MCF 10A (cell line): Measurements from ENCODE around the gene ZSCAN10. TPM values are rescaled to one million over a fixed set of nuclear protein-coding genes. Genes with fewer than 3 reads are reported as not detected.

Source experiments
- BruUV-seq: library from RNA; stranded (reverse); fragments of 400-500 nt; replicated peaks from 2 replicates; lab custom pipeline; 2021; lab: Mats Ljungman, UMichigan
- CTCF ChIA-PET: fragments of 300-600 bp; sonication (Branson Sonifier 250); formaldehyde crosslinking; extraction: SDS; loops from one replicate; lab custom pipeline; 2021; ENCODE audit warnings: antibody characterized with exemption, inconsistent platforms; lab: Yijun Ruan, JAX
- POLR2A ChIA-PET: fragments of 300-600, 350-650 bp; sonication (Branson Sonifier 250); formaldehyde crosslinking; extraction: SDS; loops from one replicate; lab custom pipeline; 2020; ENCODE audit warnings: antibody characterized with exemption, inconsistent platforms; lab: Yijun Ruan, JAX
- DNase-seq: peaks from one replicate; pipeline ENCODE4 v3.0.0-alpha.2; 2018; ENCODE audit not compliant: unreplicated experiment
- H3K27ac Mint-ChIP-seq: one replicate; pipeline ENCODE4 v1.8.0; 2022; ENCODE audit warnings: mild to moderate bottlenecking, low read depth, mixed read lengths; ENCODE audit not compliant: unreplicated experiment
- H3K27me3 Mint-ChIP-seq: one replicate; pipeline ENCODE4 v1.8.0; 2022; ENCODE audit warnings: mixed read lengths; ENCODE audit not compliant: insufficient read depth, unreplicated experiment
- H3K36me3 Mint-ChIP-seq: one replicate; pipeline ENCODE4 v1.8.0; 2022; ENCODE audit warnings: mild to moderate bottlenecking, moderate library complexity, mixed read lengths; ENCODE audit not compliant: insufficient read depth, unreplicated experiment
- H3K4me1 Mint-ChIP-seq: one replicate; pipeline ENCODE4 v1.8.0; 2022; ENCODE audit warnings: mixed read lengths; ENCODE audit not compliant: insufficient read depth, unreplicated experiment
- H3K4me3 Mint-ChIP-seq: one replicate; pipeline ENCODE4 v1.8.0; 2022; ENCODE audit warnings: mild to moderate bottlenecking, moderate library complexity, mixed read lengths; ENCODE audit not compliant: unreplicated experiment
- H3K9me3 Mint-ChIP-seq: one replicate; pipeline ENCODE4 v1.8.0; 2022; ENCODE audit warnings: mixed read lengths; ENCODE audit not compliant: unreplicated experiment
- intact Hi-C: fragments of 100-400 bp; cut with micrococcal nuclease; formaldehyde crosslinking; loops from 2 replicates; pipeline ENCODE4 v1.14.1; 2022
- total RNA-seq: library from RNA; stranded (reverse); gene quantifications from 2 replicates; pipeline ENCODE4 v1.2.3, GENCODE V29; 2022
- TF ChIP-seq, protein P1 (sequence below): fragments of 200-600 bp; IDR thresholded peaks from one replicate; pipeline ENCODE4 v1.8.0; 2022; ENCODE audit warnings: antibody characterized with exemption, mild to moderate bottlenecking; ENCODE audit not compliant: unreplicated experiment

ZSCAN10 gene
- total RNA-seq, 1 experiment from 2014 or later: 0.49 TPM

DNA sequence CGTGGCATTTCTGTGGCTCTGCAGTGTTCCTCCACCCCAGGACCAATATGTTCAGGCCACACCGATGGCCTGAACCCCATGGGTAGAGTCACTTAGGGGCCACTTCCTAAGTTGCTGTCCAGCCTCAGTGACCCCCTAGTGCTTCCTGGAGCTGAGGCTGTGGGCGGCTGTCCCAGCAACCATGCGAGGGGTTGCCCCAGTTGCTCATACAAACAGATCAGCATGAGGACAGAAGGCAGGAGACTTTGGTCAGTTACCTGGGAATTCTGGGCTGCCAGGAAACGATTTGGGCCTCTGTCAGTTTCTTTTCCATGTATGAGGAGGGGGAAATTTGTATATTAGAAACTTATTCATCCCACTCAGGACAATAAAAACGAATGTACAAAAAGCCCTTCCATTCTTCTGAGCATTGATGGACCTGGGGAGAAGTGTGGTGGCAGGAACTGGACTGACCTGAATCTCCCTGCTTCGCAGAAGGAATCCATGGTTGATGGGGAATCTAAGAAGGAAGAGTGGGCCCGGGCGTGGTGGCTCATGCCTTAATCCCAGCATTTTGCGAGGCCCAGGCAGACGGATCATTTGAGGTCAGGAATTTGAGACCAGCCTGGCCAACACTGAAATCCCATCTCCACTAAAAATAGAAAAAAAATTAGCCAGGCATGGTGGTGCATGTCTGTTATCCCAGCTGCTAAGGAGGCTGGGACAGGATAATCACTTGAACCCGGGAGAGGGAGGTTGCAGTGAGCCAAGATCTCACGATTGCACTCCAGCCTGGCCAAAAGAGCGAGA lies 38.6 kb downstream of the ZSCAN10 start:
- no TSS peak for BruUV-seq
- H3K9me3 Mint-ChIP-seq: no peaks in the 10 kb centered on the region
- no peak overlapping the region for H3K4me3 Mint-ChIP-seq
- TF ChIP-seq, protein P1, sequence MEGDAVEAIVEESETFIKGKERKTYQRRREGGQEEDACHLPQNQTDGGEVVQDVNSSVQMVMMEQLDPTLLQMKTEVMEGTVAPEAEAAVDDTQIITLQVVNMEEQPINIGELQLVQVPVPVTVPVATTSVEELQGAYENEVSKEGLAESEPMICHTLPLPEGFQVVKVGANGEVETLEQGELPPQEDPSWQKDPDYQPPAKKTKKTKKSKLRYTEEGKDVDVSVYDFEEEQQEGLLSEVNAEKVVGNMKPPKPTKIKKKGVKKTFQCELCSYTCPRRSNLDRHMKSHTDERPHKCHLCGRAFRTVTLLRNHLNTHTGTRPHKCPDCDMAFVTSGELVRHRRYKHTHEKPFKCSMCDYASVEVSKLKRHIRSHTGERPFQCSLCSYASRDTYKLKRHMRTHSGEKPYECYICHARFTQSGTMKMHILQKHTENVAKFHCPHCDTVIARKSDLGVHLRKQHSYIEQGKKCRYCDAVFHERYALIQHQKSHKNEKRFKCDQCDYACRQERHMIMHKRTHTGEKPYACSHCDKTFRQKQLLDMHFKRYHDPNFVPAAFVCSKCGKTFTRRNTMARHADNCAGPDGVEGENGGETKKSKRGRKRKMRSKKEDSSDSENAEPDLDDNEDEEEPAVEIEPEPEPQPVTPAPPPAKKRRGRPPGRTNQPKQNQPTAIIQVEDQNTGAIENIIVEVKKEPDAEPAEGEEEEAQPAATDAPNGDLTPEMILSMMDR: no peak
- POLR2A ChIA-PET: interaction anchor here (0.7 to 3.1 kb wide), 5 partner anchors 10 to 74 kb away, joined by 3 to 47 read pairs (median 6); partner anchors contain the start of gene ZNF213
- H3K4me1 Mint-ChIP-seq: peaks cover 5% of the 10 kb centered on the region
- CTCF ChIA-PET: interaction anchor here (0.7 to 3.3 kb wide), 10 partner anchors 14 to 650 kb away, joined by 3 to 48 read pairs (median 7); no protein-coding TSS in a partner anchor
- no peak overlapping the region for H3K27ac Mint-ChIP-seq
- no peaks in the 10 kb centered on the region for H3K27me3 Mint-ChIP-seq
- intact Hi-C loops: loop anchor here (5.0 kb wide), 1 partner anchor 107 kb away; no protein-coding TSS in a partner anchor
- no peaks in the 10 kb centered on the region for H3K36me3 Mint-ChIP-seq
- DNase-seq: no peak

DNA sequence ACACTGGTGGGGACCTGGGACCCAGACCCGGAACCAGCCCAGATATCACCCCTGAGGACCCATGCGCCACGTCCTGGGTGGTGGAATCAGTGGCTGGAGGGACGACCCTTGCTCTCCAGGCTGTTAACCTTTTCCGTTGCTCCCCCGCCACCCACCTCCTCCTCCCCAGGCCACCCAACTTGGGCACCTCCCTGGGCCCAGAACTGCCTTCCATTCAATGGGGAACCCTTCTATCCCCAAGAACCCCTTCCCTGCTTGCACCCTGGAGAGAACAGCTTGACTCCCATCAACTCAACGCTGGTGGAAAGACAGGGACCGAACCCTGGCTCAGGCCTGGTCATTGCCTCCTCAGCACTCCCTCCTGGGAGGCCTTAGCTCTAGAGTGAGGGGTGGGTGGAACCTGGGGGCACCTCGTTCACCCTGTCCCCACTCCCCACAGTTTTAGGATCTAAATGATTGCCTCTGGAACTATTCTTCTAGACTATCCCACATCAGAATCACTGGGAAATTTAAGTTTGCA lies 39.3 kb downstream of the ZSCAN10 start:
- DNase-seq: no peak
- H3K4me3 Mint-ChIP-seq: peak overlapping the region; percentile 78
- no peaks in the 10 kb centered on the region for H3K4me1 Mint-ChIP-seq
- ChIA-PET CTCF (interaction anchor here (0.5 to 3.3 kb wide), 16 partner anchors 13 to 736 kb away, joined by 3 to 48 read pairs (median 5); no protein-coding TSS in a partner anchor), POLR2A (interaction anchor here (0.6 to 3.1 kb wide), 10 partner anchors 9 to 91 kb away, joined by 3 to 47 read pairs (median 4); partner anchors contain the start of genes ZNF205 and ZNF213)
- TF ChIP-seq, protein P1: no peak
- intact Hi-C loops: loop anchor here (1.0 to 5.0 kb wide), 3 partner anchors 65 to 108 kb away; no protein-coding TSS in a partner anchor
- no peaks in the 10 kb centered on the region for H3K36me3 Mint-ChIP-seq
- no peaks in the 10 kb centered on the region for H3K27me3 Mint-ChIP-seq
- H3K9me3 Mint-ChIP-seq: no peaks in the 10 kb centered on the region
- peak overlapping the region; percentile 74 for H3K27ac Mint-ChIP-seq
- no TSS peak for BruUV-seq

DNA sequence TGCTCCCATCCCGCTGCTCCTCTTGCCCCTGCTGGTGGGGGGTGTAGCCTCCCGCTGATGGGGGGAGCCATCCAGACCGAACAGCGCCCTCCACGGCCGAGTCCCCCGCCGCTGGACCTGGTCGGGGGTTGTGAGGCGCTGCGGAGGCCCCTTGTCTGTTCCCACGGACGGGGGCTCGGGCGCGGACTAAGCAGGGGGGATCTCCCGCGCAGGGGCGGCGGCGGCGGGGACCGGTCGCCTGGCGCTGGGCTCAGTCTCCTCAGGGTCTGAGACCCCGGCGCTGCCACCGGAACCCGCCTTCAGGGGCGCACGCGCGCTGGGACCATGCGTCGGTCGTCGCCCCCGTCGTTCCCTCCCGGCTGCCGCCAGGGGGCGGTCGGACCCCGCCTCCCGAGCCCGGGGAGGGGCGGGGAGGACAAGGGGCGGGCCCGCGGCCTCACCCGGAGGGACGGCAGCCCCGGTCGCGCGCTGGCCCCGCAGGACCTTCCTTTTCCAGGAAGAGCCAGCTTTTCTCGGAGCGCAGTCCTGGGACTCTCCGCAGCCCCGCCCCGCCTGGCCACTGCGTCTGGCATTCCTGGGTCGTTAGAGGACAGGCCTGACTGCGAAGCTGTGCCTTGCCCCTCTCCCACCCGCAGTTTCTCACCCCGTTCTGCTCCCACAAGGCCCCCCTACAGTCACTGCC lies 39.9 kb downstream of the ZSCAN10 start:
- Mint-ChIP-seq H3K4me1 (no peaks in the 10 kb centered on the region), H3K27ac (peak overlapping the region; percentile 74), H3K27me3 (no peaks in the 10 kb centered on the region), H3K4me3 (peak overlapping the region; percentile 78), H3K36me3 (no peaks in the 10 kb centered on the region), H3K9me3 (no peaks in the 10 kb centered on the region)
- DNase-seq: peak; percentile 84
- intact Hi-C loops: loop anchor here (1.0 kb wide), 2 partner anchors 65 to 70 kb away; no protein-coding TSS in a partner anchor
- no TSS peak for BruUV-seq
- CTCF ChIA-PET: interaction anchor here (0.5 to 3.3 kb wide), 25 partner anchors 10 to 736 kb away, joined by 3 to 48 read pairs (median 5); no protein-coding TSS in a partner anchor
- POLR2A ChIA-PET: interaction anchor here (0.6 to 3.1 kb wide), 15 partner anchors 10 to 247 kb away, joined by 3 to 47 read pairs (median 4); partner anchors contain the start of genes PKMYT1, TIGD7, ZNF205 and ZNF213
- TF ChIP-seq, protein P1: peak; percentile 90
